ENCODE results near the gene PAPPA2. TPM values are rescaled to one million over a fixed set of nuclear protein-coding genes. Genes with fewer than 3 reads are reported as not detected.
A peak's percentile ranks its signal among the peaks of the same experiment; 100 is the strongest.

The PAPPA2 gene
- total RNA-seq, 2 donors from 2014 or later = 1.3 TPM; not detected in 1

- Mint-ChIP-seq H3K9me3 (no peaks in the 10 kb centered on the region), H3K4me1 (no peaks in the 10 kb centered on the region), H3K27ac (no peak overlapping the region), H3K36me3 (ENCODE audit: low read depth) (no peaks in the 10 kb centered on the region), H3K4me3 (no peak overlapping the region), H3K27me3 (ENCODE audit: insufficient read depth) (no peaks in the 10 kb centered on the region)
- Histone ChIP-seq H3K27ac (ENCODE audit: low read depth, low read length) (no peak overlapping the region), H3K36me3 (ENCODE audit: control insufficient read depth, insufficient read depth, low read length) (no peaks in the 10 kb centered on the region), H3K4me1 (ENCODE audit: control insufficient read depth, insufficient read depth, low read length) (no peaks in the 10 kb centered on the region), H3K27me3 (ENCODE audit: control insufficient read depth, insufficient read depth, low read length, poor library complexity, severe bottlenecking) (no peaks in the 10 kb centered on the region), H3K4me3 (ENCODE audit: low read length) (no peak overlapping the region), H3K9me3 (ENCODE audit: control insufficient read depth, low read length) (no peaks in the 10 kb centered on the region), H3K9ac (ENCODE audit: extremely low read depth, low read length, poor library complexity, severe bottlenecking) (no peak overlapping the region)
- WGBS, 2 experiments (ENCODE audit: insufficient coverage in 1 of 2, insufficient read length in 1 of 2) = 95% methylated on average over 2 of the region's 2 CpGs; no CpG with 5 or more reads in 1 of the 2 experiments
- TF ChIP-seq, protein P1, sequence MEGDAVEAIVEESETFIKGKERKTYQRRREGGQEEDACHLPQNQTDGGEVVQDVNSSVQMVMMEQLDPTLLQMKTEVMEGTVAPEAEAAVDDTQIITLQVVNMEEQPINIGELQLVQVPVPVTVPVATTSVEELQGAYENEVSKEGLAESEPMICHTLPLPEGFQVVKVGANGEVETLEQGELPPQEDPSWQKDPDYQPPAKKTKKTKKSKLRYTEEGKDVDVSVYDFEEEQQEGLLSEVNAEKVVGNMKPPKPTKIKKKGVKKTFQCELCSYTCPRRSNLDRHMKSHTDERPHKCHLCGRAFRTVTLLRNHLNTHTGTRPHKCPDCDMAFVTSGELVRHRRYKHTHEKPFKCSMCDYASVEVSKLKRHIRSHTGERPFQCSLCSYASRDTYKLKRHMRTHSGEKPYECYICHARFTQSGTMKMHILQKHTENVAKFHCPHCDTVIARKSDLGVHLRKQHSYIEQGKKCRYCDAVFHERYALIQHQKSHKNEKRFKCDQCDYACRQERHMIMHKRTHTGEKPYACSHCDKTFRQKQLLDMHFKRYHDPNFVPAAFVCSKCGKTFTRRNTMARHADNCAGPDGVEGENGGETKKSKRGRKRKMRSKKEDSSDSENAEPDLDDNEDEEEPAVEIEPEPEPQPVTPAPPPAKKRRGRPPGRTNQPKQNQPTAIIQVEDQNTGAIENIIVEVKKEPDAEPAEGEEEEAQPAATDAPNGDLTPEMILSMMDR (conservative IDR thresholded peaks at IDR 0.05) = no peak
- DNase-seq = no peak
Measured at GRCh38 chr1:176604461-176604860, 141.5 kb downstream of the PAPPA2 start.

- H3K4me1 Mint-ChIP-seq = no peaks in the 10 kb centered on the region
- no peak overlapping the region for H3K4me3 Mint-ChIP-seq
- TF ChIP-seq, protein P1 (conservative IDR thresholded peaks at IDR 0.05) = no peak
- H3K27ac Mint-ChIP-seq = no peak overlapping the region
- Histone ChIP-seq H3K27me3 (ENCODE audit: control insufficient read depth, insufficient read depth, low read length, poor library complexity, severe bottlenecking) (no peaks in the 10 kb centered on the region), H3K4me3 (ENCODE audit: low read length) (no peak overlapping the region), H3K4me1 (ENCODE audit: control insufficient read depth, insufficient read depth, low read length) (no peaks in the 10 kb centered on the region), H3K9ac (ENCODE audit: extremely low read depth, low read length, poor library complexity, severe bottlenecking) (no peak overlapping the region), H3K36me3 (ENCODE audit: control insufficient read depth, insufficient read depth, low read length) (no peaks in the 10 kb centered on the region), H3K27ac (ENCODE audit: low read depth, low read length) (no peak overlapping the region), H3K9me3 (ENCODE audit: control insufficient read depth, low read length) (no peaks in the 10 kb centered on the region)
- H3K9me3 Mint-ChIP-seq = no peaks in the 10 kb centered on the region
- H3K27me3 Mint-ChIP-seq (ENCODE audit: insufficient read depth) = no peaks in the 10 kb centered on the region
- 94% methylated on average over 1 of the region's 1 CpG; no CpG with 5 or more reads in 1 of the 2 experiments for WGBS, 2 experiments (ENCODE audit: insufficient coverage in 1 of 2, insufficient read length in 1 of 2)
- no peak for DNase-seq
- H3K36me3 Mint-ChIP-seq (ENCODE audit: low read depth) = no peaks in the 10 kb centered on the region
Measured at GRCh38 chr1:176605176-176605575, 142.2 kb downstream of the PAPPA2 start.

DNA sequence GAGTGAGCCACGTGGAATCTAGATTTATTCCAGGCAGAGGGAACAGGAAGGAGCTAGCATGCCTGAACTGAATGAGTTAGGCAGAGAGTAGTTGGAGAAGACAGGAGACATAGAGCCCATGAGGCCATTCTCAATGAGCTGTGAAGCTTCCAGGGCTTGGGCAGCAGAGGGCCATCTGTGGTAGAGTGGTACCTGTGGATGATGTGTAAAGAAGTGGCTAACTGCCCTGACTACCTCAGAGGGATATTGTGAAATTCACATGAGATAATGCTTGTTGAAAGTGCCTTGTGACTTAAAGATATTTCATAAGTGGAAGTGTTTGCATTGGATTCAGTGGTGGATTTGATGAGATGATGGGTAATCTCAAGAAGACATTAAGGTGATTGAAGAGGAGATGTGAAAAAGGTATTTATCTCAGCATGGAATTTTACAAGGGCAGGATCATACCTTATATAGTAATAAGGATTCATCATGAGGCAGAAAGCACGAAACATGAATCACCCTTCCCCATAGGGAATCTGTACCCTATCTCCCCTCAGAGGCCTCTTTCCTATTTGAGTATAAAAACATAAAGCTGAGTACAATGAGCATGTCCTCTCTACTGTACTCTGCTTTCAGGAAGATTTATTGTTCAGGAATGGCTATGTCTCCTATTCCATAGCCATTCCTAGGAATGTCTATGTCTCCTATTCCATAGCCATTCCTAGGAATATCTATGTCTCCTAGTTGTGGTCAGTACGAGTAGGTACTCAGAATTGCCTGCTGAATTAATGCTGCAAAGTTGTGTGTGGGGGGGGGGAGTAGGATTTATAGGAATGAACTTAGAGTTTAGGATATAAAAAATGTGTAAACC lies 146.8 kb downstream of the PAPPA2 start:
- no peak overlapping the region for H3K9ac ChIP-seq (ENCODE audit: extremely low read depth, low read length, poor library complexity, severe bottlenecking)
- H3K4me3 ChIP-seq (ENCODE audit: low read length) = no peak overlapping the region
- no peaks in the 10 kb centered on the region for H3K27me3 ChIP-seq (ENCODE audit: control insufficient read depth, insufficient read depth, low read length, poor library complexity, severe bottlenecking)
- peak; percentile 49 for DNase-seq
- Mint-ChIP-seq H3K27ac (no peak overlapping the region), H3K4me3 (no peak overlapping the region), H3K36me3 (ENCODE audit: low read depth) (no peaks in the 10 kb centered on the region), H3K4me1 (no peaks in the 10 kb centered on the region), H3K9me3 (no peaks in the 10 kb centered on the region), H3K27me3 (ENCODE audit: insufficient read depth) (no peaks in the 10 kb centered on the region)
- H3K27ac ChIP-seq (ENCODE audit: low read depth, low read length) = no peak overlapping the region
- TF ChIP-seq, protein P1 (conservative IDR thresholded peaks at IDR 0.05) = peak; percentile 15
- no peaks in the 10 kb centered on the region for H3K9me3 ChIP-seq (ENCODE audit: control insufficient read depth, low read length)
- 84 to 85% methylated on average over 1 to 3 of the region's 3 CpGs for WGBS, 2 experiments (ENCODE audit: insufficient coverage in 1 of 2, insufficient read length in 1 of 2)
- H3K36me3 ChIP-seq (ENCODE audit: control insufficient read depth, insufficient read depth, low read length) = no peaks in the 10 kb centered on the region
- no peaks in the 10 kb centered on the region for H3K4me1 ChIP-seq (ENCODE audit: control insufficient read depth, insufficient read depth, low read length)

All from endodermal cell (in vitro differentiated cells).